Measurements from ENCODE around the gene PLA2G4D. TPM values are rescaled to one million over a fixed set of nuclear protein-coding genes. Genes with fewer than 3 reads are reported as not detected.

Gene PLA2G4D
- total and polyA plus RNA-seq, 2 donors: 0.28 to 2.7 TPM

GRCh38 chr15:42045211-42045615 lies 49.1 kb downstream of the PLA2G4D start:
- WGBS: 85% methylated on average over 8 of the region's 8 CpGs
- Histone ChIP-seq H3K4me1 (ENCODE audit: control insufficient read depth in 2 of 2, insufficient read depth in 2 of 2, low read length in 2 of 2) (no peaks in the 10 kb centered on the region), H3K36me3 (ENCODE audit: control insufficient read depth in 2 of 2, insufficient read depth in 2 of 2, low read length in 1 of 2) (no peaks in the 10 kb centered on the region), H3K4me3 (ENCODE audit: low read length in 2 of 2) (no peak overlapping the region), H3K27ac (ENCODE audit: low read depth in 1 of 2, low read length in 1 of 2) (no peak overlapping the region), H3K9me3 (ENCODE audit: control insufficient read depth in 2 of 2, insufficient read depth in 1 of 2, low read length in 1 of 2) (no peaks in the 10 kb centered on the region), H3K27me3 (ENCODE audit: control insufficient read depth in 2 of 2, insufficient read depth in 1 of 2, low read length in 1 of 2) (no peaks in the 10 kb centered on the region)
- DNase-seq (ENCODE audit: low read depth in 6 of 9, low spot score in 9 of 9): no peak

GRCh38 chr15:42042602-42043400 lies 51.6 kb downstream of the PLA2G4D start:
- H3K27ac ChIP-seq (ENCODE audit: low read depth in 1 of 2, low read length in 1 of 2): no peak overlapping the region
- WGBS: 98% methylated on average over 5 of the region's 5 CpGs

GRCh38 chr15:42038401-42038800 lies 56.0 kb downstream of the PLA2G4D start:
- DNase-seq (ENCODE audit: low read depth in 6 of 9, low spot score in 9 of 9): no peak

More at GRCh38 chr15:42042602-42043400, 51.6 kb downstream of the PLA2G4D start:
- no peaks in the 10 kb centered on the region for H3K9me3 ChIP-seq (ENCODE audit: control insufficient read depth in 2 of 2, insufficient read depth in 1 of 2, low read length in 1 of 2)
- no peak overlapping the region for H3K4me3 ChIP-seq (ENCODE audit: low read length in 2 of 2)
- no peaks in the 10 kb centered on the region for H3K36me3 ChIP-seq (ENCODE audit: control insufficient read depth in 2 of 2, insufficient read depth in 2 of 2, low read length in 1 of 2)
- H3K4me1 ChIP-seq (ENCODE audit: control insufficient read depth in 2 of 2, insufficient read depth in 2 of 2, low read length in 2 of 2): no peaks in the 10 kb centered on the region
- H3K27me3 ChIP-seq (ENCODE audit: control insufficient read depth in 2 of 2, insufficient read depth in 1 of 2, low read length in 1 of 2): no peaks in the 10 kb centered on the region
- no peak for DNase-seq (ENCODE audit: low read depth in 6 of 9, low spot score in 9 of 9)

GRCh38 chr15:42037656-42038055 lies 56.7 kb downstream of the PLA2G4D start:
- Histone ChIP-seq H3K4me1 (ENCODE audit: control insufficient read depth in 2 of 2, insufficient read depth in 2 of 2, low read length in 2 of 2) (peaks cover 0 to 4% of the 10 kb centered on the region in 2 donors), H3K27me3 (ENCODE audit: control insufficient read depth in 2 of 2, insufficient read depth in 1 of 2, low read length in 1 of 2) (no peaks in the 10 kb centered on the region), H3K27ac (ENCODE audit: low read depth in 1 of 2, low read length in 1 of 2) (no peak overlapping the region), H3K9me3 (ENCODE audit: control insufficient read depth in 2 of 2, insufficient read depth in 1 of 2, low read length in 1 of 2) (no peaks in the 10 kb centered on the region), H3K4me3 (ENCODE audit: low read length in 2 of 2) (no peak overlapping the region), H3K36me3 (ENCODE audit: control insufficient read depth in 2 of 2, insufficient read depth in 2 of 2, low read length in 1 of 2) (no peaks in the 10 kb centered on the region)
- no peak for DNase-seq (ENCODE audit: low read depth in 6 of 9, low spot score in 9 of 9)
- WGBS: 69% methylated on average over 8 of the region's 8 CpGs

More at GRCh38 chr15:42038401-42038800, 56.0 kb downstream of the PLA2G4D start:
- H3K27me3 ChIP-seq (ENCODE audit: control insufficient read depth in 2 of 2, insufficient read depth in 1 of 2, low read length in 1 of 2): no peaks in the 10 kb centered on the region
- H3K9me3 ChIP-seq (ENCODE audit: control insufficient read depth in 2 of 2, insufficient read depth in 1 of 2, low read length in 1 of 2): no peaks in the 10 kb centered on the region
- no peaks in the 10 kb centered on the region for H3K36me3 ChIP-seq (ENCODE audit: control insufficient read depth in 2 of 2, insufficient read depth in 2 of 2, low read length in 1 of 2)
- no peak overlapping the region for H3K4me3 ChIP-seq (ENCODE audit: low read length in 2 of 2)
- no peak overlapping the region for H3K27ac ChIP-seq (ENCODE audit: low read depth in 1 of 2, low read length in 1 of 2)
- H3K4me1 ChIP-seq (ENCODE audit: control insufficient read depth in 2 of 2, insufficient read depth in 2 of 2, low read length in 2 of 2): peaks cover 0 to 4% of the 10 kb centered on the region in 2 donors
- WGBS: 97% methylated on average over 6 of the region's 6 CpGs

- peaks cover 0 to 4% of the 10 kb centered on the region in 2 donors for H3K4me1 ChIP-seq (ENCODE audit: control insufficient read depth in 2 of 2, insufficient read depth in 2 of 2, low read length in 2 of 2)
- WGBS: 93% methylated on average over 9 of the region's 9 CpGs
These were observed 57.4 kb downstream of the PLA2G4D start for GRCh38 chr15:42036966-42037365.

GRCh38 chr15:42036112-42036905 lies 58.1 kb downstream of the PLA2G4D start:
- no peak for DNase-seq (ENCODE audit: low read depth in 6 of 9, low spot score in 9 of 9)

More at GRCh38 chr15:42036966-42037365, 57.4 kb downstream of the PLA2G4D start:
- H3K27ac ChIP-seq (ENCODE audit: low read depth in 1 of 2, low read length in 1 of 2): no peak overlapping the region
- no peaks in the 10 kb centered on the region for H3K36me3 ChIP-seq (ENCODE audit: control insufficient read depth in 2 of 2, insufficient read depth in 2 of 2, low read length in 1 of 2)
- H3K9me3 ChIP-seq (ENCODE audit: control insufficient read depth in 2 of 2, insufficient read depth in 1 of 2, low read length in 1 of 2): peaks cover 0 to 5% of the 10 kb centered on the region in 2 donors
- no peaks in the 10 kb centered on the region for H3K27me3 ChIP-seq (ENCODE audit: control insufficient read depth in 2 of 2, insufficient read depth in 1 of 2, low read length in 1 of 2)
- no peak overlapping the region for H3K4me3 ChIP-seq (ENCODE audit: low read length in 2 of 2)
- no peak for DNase-seq (ENCODE audit: low read depth in 6 of 9, low spot score in 9 of 9)

GRCh38 chr15:42035435-42035761 lies 59.0 kb downstream of the PLA2G4D start:
- no peak for DNase-seq (ENCODE audit: low read depth in 6 of 9, low spot score in 9 of 9)
- 66% methylated on average over 3 of the region's 3 CpGs for WGBS
- H3K27ac ChIP-seq (ENCODE audit: low read depth in 1 of 2, low read length in 1 of 2): no peak overlapping the region
- no peaks in the 10 kb centered on the region for H3K27me3 ChIP-seq (ENCODE audit: control insufficient read depth in 2 of 2, insufficient read depth in 1 of 2, low read length in 1 of 2)
- peaks cover 0 to 4% of the 10 kb centered on the region in 2 donors for H3K4me1 ChIP-seq (ENCODE audit: control insufficient read depth in 2 of 2, insufficient read depth in 2 of 2, low read length in 2 of 2)
- H3K36me3 ChIP-seq (ENCODE audit: control insufficient read depth in 2 of 2, insufficient read depth in 2 of 2, low read length in 1 of 2): no peaks in the 10 kb centered on the region
- no peak overlapping the region for H3K4me3 ChIP-seq (ENCODE audit: low read length in 2 of 2)
- peaks cover 0 to 7% of the 10 kb centered on the region in 2 donors for H3K9me3 ChIP-seq (ENCODE audit: control insufficient read depth in 2 of 2, insufficient read depth in 1 of 2, low read length in 1 of 2)

More at GRCh38 chr15:42036112-42036905, 58.1 kb downstream of the PLA2G4D start:
- Histone ChIP-seq H3K4me1 (ENCODE audit: control insufficient read depth in 2 of 2, insufficient read depth in 2 of 2, low read length in 2 of 2) (peaks cover 0 to 4% of the 10 kb centered on the region in 2 donors), H3K4me3 (ENCODE audit: low read length in 2 of 2) (no peak overlapping the region), H3K27me3 (ENCODE audit: control insufficient read depth in 2 of 2, insufficient read depth in 1 of 2, low read length in 1 of 2) (no peaks in the 10 kb centered on the region), H3K36me3 (ENCODE audit: control insufficient read depth in 2 of 2, insufficient read depth in 2 of 2, low read length in 1 of 2) (no peaks in the 10 kb centered on the region), H3K27ac (ENCODE audit: low read depth in 1 of 2, low read length in 1 of 2) (no peak overlapping the region), H3K9me3 (ENCODE audit: control insufficient read depth in 2 of 2, insufficient read depth in 1 of 2, low read length in 1 of 2) (peaks cover 0 to 7% of the 10 kb centered on the region in 2 donors)
- 96% methylated on average over 45 of the region's 45 CpGs for WGBS

GRCh38 chr15:42034628-42035434 lies 59.5 kb downstream of the PLA2G4D start:
- Histone ChIP-seq H3K27ac (ENCODE audit: low read depth in 1 of 2, low read length in 1 of 2) (no peak overlapping the region), H3K4me3 (ENCODE audit: low read length in 2 of 2) (no peak overlapping the region), H3K36me3 (ENCODE audit: control insufficient read depth in 2 of 2, insufficient read depth in 2 of 2, low read length in 1 of 2) (no peaks in the 10 kb centered on the region), H3K9me3 (ENCODE audit: control insufficient read depth in 2 of 2, insufficient read depth in 1 of 2, low read length in 1 of 2) (peaks cover 0 to 7% of the 10 kb centered on the region in 2 donors), H3K27me3 (ENCODE audit: control insufficient read depth in 2 of 2, insufficient read depth in 1 of 2, low read length in 1 of 2) (no peaks in the 10 kb centered on the region), H3K4me1 (ENCODE audit: control insufficient read depth in 2 of 2, insufficient read depth in 2 of 2, low read length in 2 of 2) (peaks cover 0 to 4% of the 10 kb centered on the region in 2 donors)
- 81% methylated on average over 8 of the region's 8 CpGs for WGBS
- no peak for DNase-seq (ENCODE audit: low read depth in 6 of 9, low spot score in 9 of 9)
